GM12891 (cell line): ENCODE measurements around the gene C1QTNF7.
A peak's percentile ranks its signal among the peaks of the same experiment; 100 is the strongest.

Source experiments
- DNase-seq: peaks from one replicate; pipeline ENCODE4 v3.0.0; 2011; ENCODE audit warnings: low spot score; ENCODE audit not compliant: insufficient read length
- FAIRE-seq: peaks from 2 replicates; lab custom pipeline; 2011; peaks lifted over from hg19 to GRCh38; lab: Jason Lieb, UNC
- PAX5 ChIP-seq: IDR thresholded peaks from 2 replicates; pipeline ENCODE4 v1.6.1; 2011; ENCODE audit warnings: low read length, moderate library complexity, mild to moderate bottlenecking; ENCODE audit not compliant: insufficient read depth, severe bottlenecking
- POLR2A ChIP-seq: IDR thresholded peaks from 2 replicates; pipeline ENCODE4 v1.6.1; 2011; ENCODE audit warnings: low read depth, low read length, control low read depth
- POLR2AphosphoS5 ChIP-seq: IDR thresholded peaks from 2 replicates; pipeline ENCODE4 v1.6.1; 2011; ENCODE audit warnings: low read depth, low read length, control low read depth
- POU2F2 ChIP-seq: IDR thresholded peaks from 2 replicates; pipeline ENCODE4 v1.6.1; 2011; ENCODE audit warnings: low read depth, mild to moderate bottlenecking, control low read depth, low read length, moderate library complexity
- SPI1 ChIP-seq: IDR thresholded peaks from 2 replicates; pipeline ENCODE4 v1.6.1; 2011; ENCODE audit warnings: low read depth, low read length, control low read depth
- TAF1 ChIP-seq: IDR thresholded peaks from 2 replicates; pipeline ENCODE4 v1.6.1; 2011; ENCODE audit warnings: low read depth, low read length, control low read depth

The C1QTNF7 gene

DNA sequence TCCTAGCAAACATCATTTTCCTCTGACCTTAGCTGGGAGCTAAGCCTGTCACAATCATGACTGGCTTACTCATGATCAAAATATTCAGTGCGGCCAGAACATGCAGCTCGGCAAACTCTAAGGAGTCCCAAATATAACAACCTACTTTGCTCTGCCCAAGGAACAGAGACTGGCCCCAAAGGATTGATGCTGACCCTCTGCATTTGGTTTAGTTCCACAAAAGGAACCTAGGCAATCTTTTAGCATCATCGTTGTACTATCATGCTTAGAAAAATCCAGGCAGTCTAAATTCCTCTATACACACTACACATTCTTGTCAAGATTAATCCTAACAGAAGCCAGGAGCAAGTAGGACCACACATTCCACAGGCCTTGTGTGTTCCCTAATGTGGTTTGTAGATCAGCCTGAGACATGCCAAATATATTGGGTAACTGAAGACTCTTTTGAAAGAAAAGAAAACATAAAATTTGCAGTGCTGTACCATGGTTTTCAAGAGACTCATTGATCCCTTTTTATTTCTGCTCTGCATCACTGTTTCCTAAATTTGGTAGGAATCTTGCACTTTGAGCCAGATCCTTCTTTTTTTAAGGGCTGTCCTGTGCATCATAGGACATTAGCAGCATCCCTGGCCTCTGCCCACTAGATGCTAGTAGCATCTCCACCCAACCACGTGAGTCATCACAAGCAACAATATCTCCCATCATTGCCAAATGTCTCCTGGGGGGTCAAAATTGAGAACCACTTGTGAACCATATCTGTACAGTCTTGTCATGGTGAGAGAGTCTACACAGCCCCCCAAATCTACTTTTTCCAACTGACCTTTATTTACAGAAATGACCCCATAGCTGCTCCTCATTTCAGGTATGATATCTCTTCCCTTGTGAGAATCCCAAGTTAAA is 24.3 kb downstream of the C1QTNF7 start:
- TF ChIP-seq POLR2A: no peak
- TF ChIP-seq SPI1: no peak
- TF ChIP-seq POU2F2: no peak
- no peak for TF ChIP-seq PAX5
- no peak for TF ChIP-seq POLR2AphosphoS5
- TF ChIP-seq TAF1: no peak
- DNase-seq (no peak), FAIRE-seq (no peak)

DNA sequence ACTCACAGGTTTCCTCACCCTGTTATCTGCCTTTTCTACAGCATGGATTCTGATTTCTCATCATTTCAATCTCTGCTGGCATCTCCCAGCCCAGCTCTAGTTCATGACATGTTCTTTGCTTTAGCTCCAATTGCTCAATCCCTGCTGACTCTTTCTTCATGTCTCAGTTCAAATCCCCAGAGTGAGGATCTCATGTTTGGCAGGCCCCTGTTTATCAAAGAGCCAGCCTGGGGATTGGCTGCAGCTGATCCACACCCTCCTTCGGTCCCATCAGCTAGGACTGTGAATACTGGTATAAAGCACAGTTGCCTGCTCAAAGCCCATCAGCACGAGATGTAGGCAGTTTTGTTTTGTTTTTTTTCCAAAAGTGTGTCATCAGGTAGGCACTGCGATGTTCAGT is 27.5 kb downstream of the C1QTNF7 start:
- TF ChIP-seq TAF1: no peak
- no peak for TF ChIP-seq POU2F2
- no peak for TF ChIP-seq PAX5
- no peak for TF ChIP-seq SPI1
- TF ChIP-seq POLR2A: no peak
- TF ChIP-seq POLR2AphosphoS5: no peak
- FAIRE-seq: no peak
- DNase-seq: no peak

DNA sequence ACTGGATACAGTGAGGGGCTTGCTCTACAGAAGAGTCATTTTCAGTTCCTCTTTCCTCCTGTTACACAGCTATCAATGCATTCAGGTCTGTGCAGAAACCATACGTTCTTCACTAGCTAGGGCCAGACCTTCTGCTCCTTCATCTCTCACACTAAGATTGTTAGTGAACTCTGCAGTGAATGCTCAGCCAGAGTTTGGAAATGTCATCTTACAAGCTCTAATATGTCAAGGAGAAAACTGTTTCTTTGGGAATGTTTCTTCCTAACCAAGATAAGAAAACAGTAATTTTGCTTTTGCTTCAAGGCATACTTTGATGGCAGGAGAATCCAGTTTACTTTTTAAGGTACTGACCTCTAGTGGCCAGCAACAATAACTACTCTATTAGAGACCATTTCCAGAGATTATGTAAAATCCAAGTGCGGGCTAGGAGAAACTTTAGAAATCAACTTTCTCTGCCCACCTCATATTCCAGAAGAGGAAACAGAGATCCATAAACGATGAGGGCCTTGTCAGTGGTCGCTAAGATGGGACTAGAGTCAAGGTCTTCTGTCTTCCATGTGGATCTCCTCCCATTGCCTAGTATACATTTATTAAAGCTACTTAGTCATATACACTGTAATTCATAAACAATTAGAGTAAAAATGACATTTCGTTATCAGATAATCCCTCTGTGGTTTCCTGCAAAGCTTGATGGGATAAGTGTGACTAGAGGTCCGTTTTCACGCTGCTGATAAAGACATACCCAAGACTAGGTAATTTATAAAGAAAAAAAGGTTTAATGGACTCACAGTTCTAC is 29.8 kb downstream of the C1QTNF7 start:
- DNase-seq (no peak), FAIRE-seq (peak; percentile 94)
- TF ChIP-seq SPI1: peak; percentile 98
- no peak for TF ChIP-seq POLR2A
- no peak for TF ChIP-seq POLR2AphosphoS5

DNA sequence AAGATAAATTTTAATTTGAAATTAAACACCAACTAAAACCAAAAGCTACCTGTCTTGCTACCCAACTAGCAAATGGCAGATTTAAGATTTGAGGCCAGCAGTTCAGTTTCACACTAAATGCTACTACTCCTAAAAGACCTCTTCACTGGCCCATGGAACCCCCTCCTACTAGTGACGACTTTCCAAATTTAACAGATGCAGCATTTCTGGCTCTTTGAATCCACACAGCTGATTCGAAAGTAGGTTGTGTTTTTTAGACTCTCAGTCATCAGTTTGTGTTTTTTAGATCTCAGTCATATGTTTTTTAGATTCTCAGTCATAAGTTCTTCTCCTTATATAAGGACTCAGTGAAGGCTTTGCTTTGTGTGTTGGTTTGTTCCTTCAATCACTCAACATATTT is 30.8 kb downstream of the C1QTNF7 start:
- FAIRE-seq (no peak), DNase-seq (no peak)
- TF ChIP-seq SPI1: no peak
- no peak for TF ChIP-seq POLR2AphosphoS5
- TF ChIP-seq POLR2A: no peak
- no peak for TF ChIP-seq TAF1
- no peak for TF ChIP-seq POU2F2
- TF ChIP-seq PAX5: no peak

DNA sequence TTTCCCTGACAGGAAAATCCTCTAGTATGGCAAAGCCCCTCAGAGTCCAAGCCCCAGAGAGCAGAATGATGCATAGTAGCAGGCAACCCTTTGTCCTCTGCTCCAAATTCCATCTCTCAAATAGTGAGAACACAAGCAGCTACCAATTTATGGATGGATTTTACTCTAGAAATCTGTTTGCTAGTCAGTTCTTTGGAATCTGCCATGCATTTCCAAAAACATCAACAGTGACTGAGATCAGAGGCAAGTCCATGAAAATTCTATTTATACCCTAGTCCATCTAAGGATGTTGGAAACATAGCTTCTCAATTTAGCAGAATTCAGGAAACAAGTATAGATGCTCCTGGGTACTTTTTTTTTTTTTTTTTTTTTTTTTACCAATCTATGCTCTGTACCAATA is 31.9 kb downstream of the C1QTNF7 start:
- DNase-seq (no peak), FAIRE-seq (no peak)
- TF ChIP-seq SPI1 (no peak), POU2F2 (no peak), TAF1 (no peak), PAX5 (no peak), POLR2A (no peak), POLR2AphosphoS5 (no peak)

DNA sequence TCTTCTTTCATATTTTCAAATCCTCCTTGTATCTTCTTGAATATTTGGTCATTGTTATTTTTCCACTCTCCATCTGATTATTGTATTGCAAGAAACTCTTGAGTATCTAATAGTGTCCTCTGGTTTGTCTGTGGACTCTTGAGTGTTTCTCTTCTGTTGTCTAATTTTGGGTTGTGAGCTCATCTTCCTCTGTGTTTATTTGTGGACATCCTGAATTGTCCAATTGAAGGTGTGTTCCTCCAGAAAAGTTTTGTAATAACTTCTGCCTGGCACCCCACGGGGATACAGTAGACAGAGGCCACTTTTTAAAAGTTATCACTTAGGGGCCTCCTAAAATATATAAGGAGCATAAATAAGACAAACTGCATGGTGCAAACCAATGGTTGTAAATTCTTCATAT is 38.8 kb downstream of the C1QTNF7 start:
- no peak for FAIRE-seq
- DNase-seq: no peak
- no peak for TF ChIP-seq POLR2A
- no peak for TF ChIP-seq PAX5
- TF ChIP-seq POLR2AphosphoS5: no peak
- no peak for TF ChIP-seq POU2F2
- TF ChIP-seq TAF1: no peak
- no peak for TF ChIP-seq SPI1

DNA sequence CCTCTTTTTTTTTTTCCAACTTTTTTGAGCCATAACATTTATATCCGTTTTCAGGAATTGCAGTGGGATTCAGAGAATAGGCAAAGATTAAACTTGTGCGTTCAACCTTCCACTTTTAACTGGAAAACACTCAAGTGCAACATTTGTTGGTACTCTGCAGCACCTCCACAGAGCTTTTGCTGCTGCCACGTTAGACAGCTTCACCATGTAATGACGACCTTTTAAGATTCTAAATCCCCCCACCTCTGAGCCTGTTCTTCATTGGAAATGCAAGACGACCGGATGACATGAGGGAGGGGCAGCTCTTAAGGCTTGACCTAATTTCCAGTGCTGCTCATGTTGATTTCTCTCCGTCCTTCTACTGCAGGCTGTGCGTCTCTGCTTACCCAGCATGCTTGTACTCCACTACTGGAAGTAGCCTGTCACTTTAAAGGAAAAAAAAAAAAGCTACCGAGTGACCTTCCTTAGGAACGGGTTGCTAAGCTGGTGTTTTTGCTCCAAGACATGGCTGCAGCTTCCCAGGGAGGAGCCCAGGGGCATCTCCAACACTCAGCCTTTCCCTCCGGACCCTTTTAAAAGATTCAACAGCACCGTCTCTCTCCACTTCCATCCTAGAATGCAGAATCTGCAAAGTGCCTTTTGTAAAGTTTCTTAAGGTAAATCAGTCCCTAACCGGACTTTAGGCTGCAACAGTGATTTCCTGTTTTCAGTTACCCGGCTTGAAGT is 41.7 kb downstream of the C1QTNF7 start, which contains the start of gene CC2D2A:
Gene CC2D2A (plus strand): TSS at position 481 of the 726 bp plus-strand sequence. CDS start 6,051 bp downstream, outside the sequence.
- no peak for DNase-seq
- peak; percentile 13 for FAIRE-seq
- no peak for TF ChIP-seq PAX5
- no peak for TF ChIP-seq POU2F2
- TF ChIP-seq POLR2AphosphoS5: no peak
- TF ChIP-seq TAF1: no peak
- no peak for TF ChIP-seq POLR2A
- TF ChIP-seq SPI1: no peak

DNA sequence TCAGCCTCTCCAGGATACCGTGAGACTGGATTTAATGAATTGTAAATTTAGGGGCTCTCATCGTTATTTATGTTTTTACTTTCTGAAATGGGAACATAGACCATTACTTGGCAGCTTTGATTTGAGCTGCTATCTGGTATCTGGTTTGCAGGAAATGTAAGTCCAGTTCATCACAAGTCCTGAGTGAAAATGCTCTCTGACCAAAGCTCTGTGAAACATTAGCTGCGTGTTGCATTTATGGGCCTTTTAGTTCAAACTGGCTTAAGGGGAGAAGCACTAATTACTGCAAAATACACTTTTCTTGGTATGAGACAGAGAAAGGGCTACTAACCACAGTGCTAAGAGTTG is 42.3 kb downstream of the C1QTNF7 start:
- DNase-seq (no peak), FAIRE-seq (no peak)
- TF ChIP-seq SPI1 (no peak), POLR2A (no peak), POLR2AphosphoS5 (no peak), POU2F2 (no peak), TAF1 (no peak), PAX5 (no peak)

DNA sequence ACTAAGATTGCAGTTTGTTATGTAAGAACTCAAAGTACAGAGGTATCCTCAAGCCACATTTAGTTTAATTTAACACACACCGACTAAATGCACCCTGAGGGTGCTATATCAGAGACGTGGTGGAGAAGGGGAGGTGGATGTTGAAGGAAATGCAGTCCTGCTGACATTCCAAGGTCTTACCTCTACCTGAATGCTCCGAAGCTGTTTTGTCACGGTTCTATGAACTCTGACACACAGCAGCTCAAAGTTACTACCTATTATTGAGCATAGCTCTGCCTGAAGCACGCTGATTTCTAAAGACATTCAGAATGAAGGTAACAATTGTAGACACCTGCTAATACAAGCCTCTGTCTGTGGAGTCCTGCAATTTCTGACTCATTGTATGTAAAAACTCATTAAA is 48.6 kb downstream of the C1QTNF7 start:
- no peak for TF ChIP-seq POLR2AphosphoS5
- DNase-seq (no peak), FAIRE-seq (no peak)

DNA sequence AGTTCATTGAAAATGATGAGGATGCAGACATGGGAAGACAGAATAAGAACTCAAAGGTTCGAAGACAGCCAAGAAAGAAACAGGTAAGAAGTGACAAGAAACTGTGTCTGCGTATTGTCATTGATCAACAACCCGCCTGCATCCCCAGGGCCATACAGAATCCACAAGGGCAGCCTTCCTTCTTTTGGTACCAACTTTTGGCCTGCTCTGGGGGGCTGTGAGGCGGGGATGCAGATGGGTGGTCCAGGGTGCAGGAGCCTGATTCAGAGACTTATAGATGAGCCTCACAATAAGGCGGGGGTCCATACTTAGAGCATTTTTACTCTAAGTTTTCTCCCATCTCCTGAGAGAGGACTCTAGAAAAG is 50.9 kb downstream of the C1QTNF7 start:
- FAIRE-seq (no peak), DNase-seq (no peak)
- no peak for TF ChIP-seq PAX5
- TF ChIP-seq POLR2A: no peak
- no peak for TF ChIP-seq POU2F2
- no peak for TF ChIP-seq SPI1
- TF ChIP-seq POLR2AphosphoS5: no peak
- no peak for TF ChIP-seq TAF1
